Cerebellar cortex (tissue), 1 donor: ENCODE results near the gene PRKCA.

Experiments used
- DNase-seq: peaks from one replicate; pipeline ENCODE4 v3.0.0-alpha.2; 2015; ENCODE audit warnings: low spot score

The PRKCA gene

DNA sequence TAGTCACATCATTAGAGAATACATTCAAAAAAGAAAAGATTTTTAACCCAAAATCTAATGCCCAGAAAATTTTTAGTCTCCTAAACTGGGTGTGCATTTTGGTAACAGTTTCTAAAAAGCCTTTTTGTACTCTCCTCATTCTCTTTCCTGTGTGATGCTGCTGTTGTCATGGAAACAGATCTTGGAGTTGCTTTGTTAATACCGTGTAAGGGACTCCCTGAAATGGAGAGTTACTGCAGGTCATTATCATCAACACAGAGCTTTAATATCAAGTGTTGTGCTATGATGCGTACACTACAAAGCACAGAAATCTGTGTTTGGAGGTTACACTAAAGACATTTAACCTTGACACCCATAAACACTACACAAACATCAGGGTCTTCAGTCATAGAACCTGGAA is 216.3 kb downstream of the PRKCA start:
- peak; percentile 31 for DNase-seq

DNA sequence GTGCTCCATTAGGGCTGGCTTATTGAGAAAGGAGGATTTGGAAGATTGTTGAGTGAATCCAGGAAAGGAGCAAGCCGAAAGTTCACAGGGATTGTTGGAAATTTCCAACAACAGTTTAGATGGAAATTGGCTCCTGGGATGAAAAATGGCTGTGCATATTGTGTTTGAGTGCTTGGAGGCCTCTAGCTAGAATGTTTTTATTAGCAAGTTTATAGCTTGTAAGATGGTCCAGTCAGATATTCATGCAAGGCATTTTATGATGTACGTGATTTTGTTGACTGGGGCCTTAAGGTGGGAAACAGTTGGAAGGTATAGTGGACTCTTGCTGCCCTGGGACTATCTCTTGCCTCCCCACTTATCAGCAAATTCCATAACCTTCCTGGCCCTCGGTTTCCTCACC is 216.7 kb downstream of the PRKCA start:
- DNase-seq = no peak

DNA sequence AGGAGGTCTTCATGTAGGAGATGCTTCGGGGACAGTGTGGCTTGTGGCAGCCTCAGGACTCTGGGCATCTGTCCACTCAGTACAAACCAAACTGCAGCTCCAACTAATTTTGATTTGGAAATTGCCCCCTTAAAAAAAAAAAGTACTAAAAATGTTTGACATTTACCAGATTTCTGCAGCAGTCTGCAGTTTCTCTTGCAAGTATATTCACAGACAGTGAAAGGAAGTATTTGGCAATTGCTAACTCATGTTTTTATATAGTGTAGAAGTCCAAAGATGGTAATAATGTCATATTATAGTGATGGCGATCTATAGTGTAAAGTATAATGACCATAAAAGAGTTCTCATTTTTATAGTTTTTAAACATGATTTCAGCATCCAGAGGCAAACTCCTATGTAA is 218.6 kb downstream of the PRKCA start:
- DNase-seq = no peak

DNA sequence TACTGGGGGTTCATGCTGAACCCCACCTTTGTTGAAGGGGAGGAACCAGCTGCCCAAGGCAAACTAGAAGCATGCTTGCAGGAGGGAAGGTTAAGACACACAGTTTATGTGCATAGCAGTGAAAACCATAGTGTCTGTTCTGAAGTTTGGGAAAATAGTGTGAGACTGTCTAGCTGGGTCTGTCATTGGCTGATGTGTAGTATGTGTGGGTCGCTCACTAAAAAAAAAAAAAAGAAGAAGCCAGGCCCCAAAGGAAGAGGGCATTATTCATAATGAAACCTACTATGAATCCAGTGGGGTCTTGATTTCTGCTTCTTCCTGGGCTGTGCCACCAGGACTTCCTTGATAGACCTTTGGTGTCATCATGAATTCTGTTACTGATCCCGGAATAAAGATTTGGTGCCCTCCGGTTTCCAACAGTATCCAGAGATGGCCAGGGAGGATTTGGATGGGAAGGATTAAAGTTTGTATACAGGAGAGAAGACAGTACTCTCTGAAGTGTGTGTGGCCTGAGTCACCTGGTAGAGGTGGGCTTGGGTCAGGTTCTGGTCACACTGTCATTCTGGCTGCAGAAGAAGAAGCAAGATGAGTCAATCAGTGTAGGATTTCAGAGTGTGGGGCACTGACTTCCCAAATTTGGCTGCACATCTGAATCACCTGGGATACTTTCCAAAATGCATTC is 220.3 kb downstream of the PRKCA start:
- no peak for DNase-seq

DNA sequence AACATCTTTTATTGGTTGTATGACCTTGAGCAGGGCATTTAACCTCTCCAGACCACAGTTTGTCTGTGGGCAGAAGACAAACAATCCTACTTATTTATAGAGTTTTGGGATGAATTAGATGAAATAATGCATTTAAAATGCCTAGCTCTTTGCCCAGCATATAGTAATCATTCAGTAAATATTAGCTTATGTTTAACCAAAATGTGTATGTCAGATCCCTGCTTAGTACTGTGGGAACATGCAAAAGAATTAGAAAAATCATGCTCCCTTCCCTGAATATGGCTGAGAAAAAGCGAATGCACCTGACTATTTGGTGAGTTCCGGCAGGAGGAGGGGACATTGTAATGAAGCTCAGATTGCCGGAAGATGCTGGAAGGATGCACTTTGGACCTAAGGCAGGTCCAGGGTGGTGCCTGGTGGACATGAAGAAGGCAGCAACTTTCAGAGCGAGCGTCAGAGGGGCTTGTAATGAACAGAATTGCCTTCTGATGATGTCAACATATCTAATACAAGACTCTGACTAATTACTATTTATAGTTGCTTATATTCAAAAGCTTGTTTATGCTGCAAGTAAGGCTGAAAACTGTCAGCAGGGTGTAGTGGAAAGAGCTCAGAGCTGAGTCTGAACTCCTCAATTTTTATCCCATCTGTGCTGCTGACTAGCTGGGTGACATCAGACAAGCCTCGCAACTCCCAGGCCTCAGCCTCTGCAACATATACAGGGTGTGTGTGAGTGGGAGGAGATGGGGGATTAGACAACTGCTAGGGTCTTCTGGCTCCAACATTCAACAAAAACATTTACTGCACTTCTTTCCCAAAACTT is 221.2 kb downstream of the PRKCA start:
- DNase-seq = no peak

DNA sequence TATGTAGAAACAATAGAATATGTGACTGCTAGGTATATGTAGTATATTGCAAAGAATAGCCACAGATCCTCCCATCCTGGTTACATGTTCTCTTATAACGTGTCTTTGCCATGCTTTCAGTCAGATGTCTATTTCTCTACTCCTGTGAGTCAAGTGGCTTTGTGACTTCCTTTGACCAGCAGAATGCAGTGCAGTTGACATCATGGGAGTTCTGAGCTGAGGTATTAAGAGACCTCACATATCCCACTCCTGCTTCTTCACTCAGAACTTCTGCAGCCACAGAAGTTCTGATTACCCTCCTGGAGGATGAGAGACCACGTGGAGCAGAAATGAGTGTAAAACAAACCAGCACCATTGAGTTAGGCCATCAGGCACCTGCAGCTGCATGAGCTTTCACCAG is 222.5 kb downstream of the PRKCA start:
- DNase-seq = no peak

DNA sequence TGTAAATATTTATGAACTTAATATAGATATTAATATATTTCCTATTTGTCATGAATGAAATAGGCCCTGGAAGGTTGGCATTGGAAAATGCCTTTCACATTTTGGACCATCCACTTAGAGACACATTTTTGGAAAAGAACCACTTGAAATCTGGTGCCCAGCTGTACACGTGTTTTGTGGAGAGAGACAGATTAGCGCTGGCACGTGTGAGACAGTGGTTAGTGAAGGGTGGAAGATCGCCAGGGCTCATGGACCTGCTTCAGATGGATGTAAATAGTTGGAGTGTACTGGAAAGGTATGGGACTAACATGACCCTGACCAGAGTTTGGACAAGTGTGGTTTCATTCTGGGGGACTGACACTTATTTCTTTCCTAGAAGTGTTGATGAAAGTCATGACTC is 222.9 kb downstream of the PRKCA start:
- no peak for DNase-seq

DNA sequence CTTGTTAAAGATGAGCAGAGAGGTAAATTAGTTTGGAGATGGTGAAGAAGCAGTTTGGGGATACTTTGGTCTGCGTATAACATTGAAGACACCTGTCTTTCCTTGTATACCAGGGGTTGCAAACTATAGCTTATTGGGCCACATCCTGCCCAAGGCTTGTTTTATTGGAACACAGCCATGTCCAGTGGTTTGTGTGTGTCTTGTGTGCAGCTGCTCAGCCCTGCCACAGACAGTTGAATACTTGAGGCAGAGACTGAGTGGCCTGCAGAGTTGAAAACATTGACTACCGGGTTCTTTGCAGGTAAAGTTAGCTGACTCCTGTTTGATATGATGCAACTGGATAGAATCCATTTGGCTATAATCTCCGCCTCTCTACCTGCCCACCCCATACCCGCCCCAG is 224.4 kb downstream of the PRKCA start:
- DNase-seq = no peak

DNA sequence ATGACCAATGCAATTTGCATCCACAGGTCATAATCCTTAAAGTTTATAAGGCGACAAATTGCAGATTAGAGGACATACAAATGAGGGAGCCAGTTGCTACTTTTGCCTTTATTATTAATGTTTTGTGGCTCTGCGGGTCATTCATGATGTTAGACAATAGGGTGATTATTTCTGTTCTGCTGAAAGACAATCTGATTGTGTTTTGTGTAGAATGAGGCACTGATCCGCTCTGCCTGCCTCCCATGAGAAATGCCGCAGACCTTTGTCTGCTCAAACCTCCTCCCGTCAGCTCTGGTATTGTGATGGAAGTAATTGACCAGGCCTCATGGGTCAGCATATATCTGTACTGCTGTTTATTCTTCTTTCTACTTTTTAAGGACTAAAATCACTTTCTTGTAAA is 224.9 kb downstream of the PRKCA start:
- DNase-seq = no peak

DNA sequence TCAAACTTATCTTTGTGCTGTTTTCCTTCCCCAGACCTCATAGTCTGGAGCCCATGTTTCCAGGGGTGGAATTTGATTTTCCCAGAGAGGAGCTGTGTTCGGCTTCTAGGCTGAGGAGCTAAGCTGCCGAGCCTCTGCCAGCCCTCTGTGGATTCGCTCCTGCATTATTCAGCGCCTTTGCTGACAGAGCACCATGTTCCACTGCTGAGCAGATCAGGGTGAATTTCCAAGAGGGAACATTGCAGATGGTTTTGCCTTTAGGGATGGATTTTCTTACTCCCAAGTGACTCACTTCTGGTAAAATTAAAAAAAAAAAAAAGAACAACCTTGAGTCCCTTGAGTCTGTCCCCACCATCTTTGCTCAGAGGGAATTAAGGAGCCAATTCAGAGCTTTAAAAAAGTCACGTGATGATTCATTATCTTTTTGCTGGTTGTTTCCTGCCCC is 229.5 kb downstream of the PRKCA start:
- no peak for DNase-seq

DNA sequence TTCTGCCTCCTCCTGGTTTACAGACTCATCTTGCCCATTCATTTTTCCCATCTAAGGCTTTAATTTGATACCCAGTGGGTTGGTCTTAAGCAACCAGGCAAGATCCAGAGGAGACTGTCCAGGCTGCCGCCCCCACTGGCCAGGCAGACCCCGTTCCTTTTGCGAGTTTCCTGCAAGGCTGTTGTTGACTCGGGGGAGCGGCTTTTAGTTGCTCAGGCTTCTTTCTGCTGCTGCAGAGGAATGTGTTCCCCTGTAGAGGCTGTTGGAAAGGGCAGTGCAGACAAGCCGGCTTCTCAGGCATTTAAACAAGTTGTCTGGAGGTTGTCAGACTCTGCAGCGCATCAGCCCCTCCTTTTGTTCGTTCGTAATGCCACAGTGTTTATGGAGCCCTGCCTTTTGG is 231.2 kb downstream of the PRKCA start:
- peak; percentile 70 for DNase-seq

DNA sequence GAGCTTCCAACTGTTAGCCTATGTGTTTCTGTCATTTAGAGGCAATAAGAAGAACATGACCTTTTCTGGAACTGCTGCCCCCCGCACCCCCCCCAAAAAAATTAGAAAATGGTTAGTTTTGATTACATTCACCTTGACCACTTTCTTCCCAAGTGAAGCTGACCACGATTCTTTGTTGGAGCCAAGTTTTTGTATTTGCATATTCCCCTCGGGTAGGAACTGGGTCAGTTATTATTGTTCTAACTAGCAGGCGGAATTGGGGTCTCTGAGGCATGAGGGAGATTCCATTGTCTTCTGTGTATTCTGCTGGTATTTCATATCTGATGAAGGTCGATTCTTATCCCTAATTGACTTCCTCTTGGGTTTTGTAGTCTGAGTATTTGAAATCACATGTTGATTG is 231.6 kb downstream of the PRKCA start:
- no peak for DNase-seq

DNA sequence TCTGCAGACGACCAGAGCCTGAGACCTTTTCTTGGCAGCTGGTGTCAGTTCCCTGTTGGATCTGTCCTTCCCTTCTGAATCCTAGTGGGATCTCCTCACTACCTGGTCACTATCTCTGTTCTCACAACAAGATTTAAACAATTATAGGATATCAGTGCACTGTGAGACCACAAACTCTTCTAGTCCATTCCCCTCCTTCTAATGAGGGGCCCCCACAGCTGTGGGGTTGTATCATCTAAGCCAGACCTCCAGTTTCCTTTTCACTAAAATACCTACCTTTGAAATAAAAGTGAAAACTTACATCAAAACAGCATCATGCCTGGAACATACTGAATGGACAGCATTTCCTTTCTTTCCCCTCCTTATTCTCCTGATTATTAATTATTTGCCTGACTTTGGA is 233.2 kb downstream of the PRKCA start:
- DNase-seq = no peak

DNA sequence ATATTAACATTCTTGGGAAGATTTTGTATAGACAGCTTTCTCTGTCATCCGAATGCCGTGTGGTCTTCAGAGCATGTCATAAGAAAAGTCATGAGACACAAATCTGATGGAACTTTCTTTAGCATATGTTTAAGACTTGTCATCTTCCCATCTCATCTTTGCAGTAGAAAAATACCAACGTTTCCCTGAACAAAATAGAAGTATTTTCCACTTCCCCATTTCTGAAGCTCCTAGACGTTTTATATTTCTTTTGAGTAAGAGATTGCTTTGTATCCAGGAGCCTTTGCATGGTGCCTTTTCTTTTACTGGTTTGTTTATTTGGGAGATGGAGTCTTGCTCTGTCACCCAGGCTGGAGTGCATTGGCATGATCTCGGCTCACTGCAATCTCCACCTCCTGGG is 235.1 kb downstream of the PRKCA start:
- no peak for DNase-seq

DNA sequence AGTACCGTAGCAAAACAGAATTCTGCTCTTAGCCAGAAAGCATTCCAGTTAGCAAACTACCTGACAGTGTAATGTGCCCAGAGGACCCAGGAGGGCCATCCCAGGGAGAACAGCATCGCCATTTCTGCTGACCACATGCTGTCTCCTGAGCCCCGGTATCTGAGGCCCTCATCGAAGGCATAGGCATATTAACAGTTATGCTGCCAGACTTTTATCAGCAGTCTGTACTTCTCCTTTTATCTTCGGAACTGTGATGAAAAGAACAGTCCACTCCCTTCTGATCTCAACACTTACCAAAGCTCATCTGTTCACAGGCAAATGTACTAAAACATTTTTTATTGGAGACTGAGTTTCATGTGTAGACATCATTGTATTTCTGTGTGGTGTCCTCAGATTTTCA is 236.4 kb downstream of the PRKCA start:
- no peak for DNase-seq

DNA sequence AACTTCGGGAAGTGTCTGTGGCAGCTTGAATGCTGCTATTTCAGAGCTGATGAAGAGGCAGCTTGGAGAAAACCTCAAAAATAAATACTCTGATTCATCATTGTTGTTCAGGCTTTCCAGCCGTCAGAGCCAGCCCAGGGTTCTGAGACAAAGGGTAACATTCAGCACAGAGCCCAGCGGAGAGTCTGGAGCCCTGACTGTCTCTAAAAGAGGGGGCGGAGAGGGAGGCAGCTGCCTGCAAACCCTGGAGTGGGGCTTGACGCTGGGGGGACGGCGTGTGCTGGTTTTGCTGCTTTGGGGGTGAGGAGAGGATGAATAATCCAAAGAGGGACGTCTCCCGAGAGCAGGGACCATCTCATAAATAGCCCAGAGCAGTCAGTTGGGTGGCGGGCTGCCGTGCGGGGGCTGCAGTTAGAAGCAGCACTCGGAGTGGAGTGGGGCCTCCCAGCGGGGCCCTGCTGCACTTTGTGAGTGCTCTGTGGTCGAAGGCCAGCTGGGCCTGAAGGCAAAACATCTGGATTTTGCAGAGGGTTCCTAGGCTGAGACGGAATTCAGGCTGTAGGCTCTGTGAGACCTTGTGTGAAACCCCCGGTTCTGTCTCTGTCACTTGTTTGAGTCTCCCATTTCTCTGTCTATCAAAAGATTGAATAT is 237.8 kb downstream of the PRKCA start:
- peak; percentile 51 for DNase-seq

DNA sequence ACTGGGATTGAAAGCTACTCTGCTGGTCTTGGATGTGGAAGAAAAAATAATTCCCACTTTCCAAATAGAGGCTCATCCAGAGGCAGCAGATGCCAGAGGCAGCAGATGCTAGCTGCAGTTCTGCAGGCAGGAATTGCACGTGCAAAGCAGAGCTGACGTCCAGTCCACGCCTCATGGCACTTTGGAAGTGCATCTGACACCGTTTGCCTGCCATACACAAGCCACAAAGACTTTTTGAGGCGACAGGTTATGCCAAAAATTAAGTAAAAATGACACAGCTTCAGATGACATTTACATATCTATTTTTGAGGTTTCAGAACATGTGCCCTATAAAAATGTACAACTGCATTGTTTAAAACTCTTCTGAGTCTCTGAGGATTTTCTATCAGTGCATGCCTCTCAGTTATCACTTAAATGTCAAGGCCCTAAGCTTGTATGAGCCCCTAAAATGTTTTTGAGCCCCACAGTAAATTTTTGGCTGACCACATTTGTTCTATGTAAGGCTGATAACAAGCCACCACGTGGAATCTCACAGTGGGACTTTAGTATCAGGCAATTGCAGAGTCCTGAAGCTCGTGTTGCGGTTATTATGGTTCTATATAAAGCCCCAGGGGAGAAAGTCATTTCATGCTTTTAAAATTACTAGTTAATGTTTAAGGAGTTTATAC is 239.2 kb downstream of the PRKCA start:
- DNase-seq = no peak

DNA sequence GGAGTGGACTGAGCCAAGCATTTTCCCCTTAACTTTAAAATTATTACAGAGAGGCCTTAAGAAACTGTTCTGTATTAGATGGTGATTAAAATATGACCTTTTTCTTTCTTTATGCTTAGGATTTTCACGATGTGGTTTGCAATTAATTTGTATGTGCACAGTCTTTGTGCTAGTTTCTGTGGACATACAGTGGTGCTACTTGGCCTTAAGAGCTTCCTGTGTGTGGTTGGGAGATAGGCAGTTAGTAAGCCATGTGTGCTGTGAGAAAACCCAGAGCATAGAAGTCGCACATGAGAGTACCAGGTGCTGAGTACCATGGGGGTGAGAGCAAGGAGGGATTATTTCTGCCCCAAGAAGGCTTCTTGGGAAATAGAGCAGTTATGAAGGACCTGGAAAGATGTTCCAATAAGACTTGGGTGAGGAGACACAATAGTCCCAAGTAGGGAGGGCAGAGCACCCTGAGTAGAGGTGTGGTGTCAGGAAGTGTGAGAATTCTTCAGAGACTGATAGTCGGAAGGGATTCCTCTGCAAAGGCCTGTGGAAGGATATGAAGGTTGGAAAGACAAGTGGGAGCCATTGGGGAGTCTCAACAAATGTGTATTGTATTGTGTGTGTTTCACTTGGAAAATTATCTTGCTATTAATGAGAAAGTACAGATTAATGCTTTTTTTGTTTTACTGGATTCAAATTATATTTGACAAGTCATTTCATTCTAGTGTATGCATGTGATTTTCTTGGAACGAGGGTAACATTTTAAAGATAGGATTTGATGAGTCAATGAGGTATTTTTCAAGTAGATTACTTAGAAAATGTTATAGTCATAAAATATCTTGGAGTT is 239.9 kb downstream of the PRKCA start:
- no peak for DNase-seq

DNA sequence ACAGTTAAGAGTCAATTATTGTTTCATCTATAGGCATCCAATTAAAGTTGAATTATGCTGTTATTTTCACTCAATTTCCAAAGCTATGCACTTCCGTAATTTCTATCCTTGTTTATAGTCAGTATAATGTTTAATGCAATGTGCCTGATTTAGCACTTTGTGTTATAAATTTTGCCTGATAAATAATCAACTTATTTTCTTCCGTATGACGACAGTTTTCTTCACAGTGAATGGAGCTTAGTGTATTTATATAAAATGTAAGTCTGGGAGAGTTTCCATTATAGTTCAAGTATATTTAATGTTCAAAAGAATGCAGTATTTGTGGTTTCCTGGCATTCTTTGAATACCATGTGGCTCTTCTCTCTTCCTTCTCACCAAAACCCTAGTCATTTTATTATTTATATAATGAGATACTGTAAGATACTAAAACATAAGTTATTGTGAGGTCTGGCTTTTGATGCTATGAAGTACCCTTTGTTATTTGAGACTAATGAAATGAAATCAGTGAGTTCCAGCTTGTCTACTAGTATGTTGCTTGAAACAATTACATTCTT is 240.6 kb downstream of the PRKCA start:
- no peak for DNase-seq

DNA sequence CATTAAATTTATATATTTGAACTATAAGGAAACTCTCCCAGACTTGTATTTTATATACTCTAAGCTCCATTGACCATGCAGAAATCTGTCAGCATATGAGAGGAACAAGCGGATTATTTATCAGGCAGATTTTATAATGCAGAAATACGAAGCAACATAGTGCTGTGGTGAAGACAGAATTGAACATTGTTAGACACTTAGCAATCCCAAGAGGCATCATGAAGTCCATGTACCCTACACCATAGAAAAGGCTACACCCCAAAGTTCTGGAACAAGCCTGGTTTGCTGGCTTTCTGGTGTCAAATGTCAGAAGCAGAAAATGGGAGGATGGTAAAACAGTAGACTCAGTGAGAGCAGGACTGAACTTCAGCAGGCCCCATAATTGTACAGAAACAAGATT is 241.1 kb downstream of the PRKCA start:
- DNase-seq = no peak

DNA sequence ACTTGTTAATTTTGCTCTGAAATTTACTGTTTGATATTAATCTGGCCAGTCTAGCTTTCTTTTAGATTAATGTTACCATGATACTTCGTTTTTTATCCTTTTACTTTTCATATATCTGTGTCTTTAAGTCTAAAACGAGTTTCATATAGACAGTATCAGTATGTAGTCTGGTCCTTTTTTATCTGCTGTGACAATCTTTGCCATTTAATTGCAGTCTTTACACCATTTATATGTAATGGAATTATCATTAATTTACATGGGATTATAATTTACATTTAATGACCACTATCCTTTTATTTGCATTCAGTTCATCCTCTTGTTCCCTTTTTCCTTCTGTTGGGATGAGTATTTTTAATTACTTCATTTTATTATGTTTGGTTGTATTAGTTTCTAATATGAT is 243.5 kb downstream of the PRKCA start:
- DNase-seq = no peak
